EL (cell line): ENCODE data around the gene ZNF519.

Experiments
- DNase-seq: peaks from one replicate; pipeline ENCODE4 v3.0.0-alpha.2; 2016

The ZNF519 gene

GRCh38 chr18:14092625-14093306 is 39.5 kb downstream of the ZNF519 start:
- DNase-seq = no peak

GRCh38 chr18:14089781-14090180 is 42.5 kb downstream of the ZNF519 start:
- DNase-seq = peak; percentile 37

GRCh38 chr18:14089191-14089590 is 43.0 kb downstream of the ZNF519 start:
- no peak for DNase-seq

- DNase-seq = peak; percentile 31
These were observed 45.6 kb downstream of the ZNF519 start for GRCh38 chr18:14086458-14087231.

GRCh38 chr18:14085770-14086457 is 46.3 kb downstream of the ZNF519 start:
- no peak for DNase-seq

GRCh38 chr18:14075196-14075595 is 57.0 kb downstream of the ZNF519 start:
- no peak for DNase-seq

GRCh38 chr18:14074187-14074586 is 58.0 kb downstream of the ZNF519 start:
- no peak for DNase-seq

- no peak for DNase-seq
These were observed 78.6 kb downstream of the ZNF519 start for GRCh38 chr18:14053661-14054060.
